ENCODE data around the gene CRYGB. TPM values are rescaled to one million over a fixed set of nuclear protein-coding genes. Genes with fewer than 3 reads are reported as not detected.

The CRYGB gene, protein sequence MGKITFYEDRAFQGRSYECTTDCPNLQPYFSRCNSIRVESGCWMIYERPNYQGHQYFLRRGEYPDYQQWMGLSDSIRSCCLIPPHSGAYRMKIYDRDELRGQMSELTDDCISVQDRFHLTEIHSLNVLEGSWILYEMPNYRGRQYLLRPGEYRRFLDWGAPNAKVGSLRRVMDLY
- total RNA-seq, result not detected
- not detected for polyA plus RNA-seq

DNA sequence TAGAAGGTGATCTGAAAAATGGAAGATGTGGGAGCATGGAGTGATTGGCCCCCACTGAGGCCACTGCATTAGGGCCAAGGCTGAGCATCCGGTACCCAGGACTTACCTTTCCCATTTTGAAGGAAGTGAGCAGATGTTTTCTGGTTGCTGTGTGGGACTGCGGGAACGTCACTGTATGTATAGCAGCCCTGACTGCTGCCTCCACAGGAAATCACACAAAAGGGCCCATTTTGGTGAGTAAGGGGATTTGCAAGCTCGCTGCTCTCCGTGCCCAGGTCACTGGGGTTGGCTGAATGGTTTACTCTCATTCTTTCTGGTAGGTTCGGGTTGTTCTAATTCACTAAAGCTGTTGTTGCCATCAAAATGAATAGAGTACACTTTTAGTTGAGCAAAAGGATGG lies at the start of gene CRYGB:
Gene CRYGB (minus strand): TSS at position 153 of the 400 bp plus-strand sequence. CDS start 38 bp downstream, at position 115.
- H3K9me3 ChIP-seq (ENCODE audit: low read length), result no peaks in the 10 kb centered on the region
- H3K4me3 ChIP-seq (ENCODE audit: low read length), result no peak within 1 kb of the TSS
- Mint-ChIP-seq H3K27me3 (peaks cover 5 to 7% of the 10 kb centered on the region in 2 donors), H3K4me1 (no peaks in the 10 kb centered on the region), H3K36me3 (no peaks in the 10 kb centered on the region), H3K4me3 (no peak within 1 kb of the TSS), H3K9me3 (peaks cover 0 to 8% (median 4%) of the 10 kb centered on the region in 5 donors), H3K27ac (no peak within 1 kb of the TSS)
- no peak for DNase-seq
- H3K4me1 ChIP-seq (ENCODE audit: insufficient read depth, low read length), result no peaks in the 10 kb centered on the region
- CTCF ChIA-PET, result no interaction called here
- no peaks in the 10 kb centered on the region for H3K36me3 ChIP-seq (ENCODE audit: insufficient read depth, low read length)
- H3K27me3 ChIP-seq (ENCODE audit: insufficient read depth, low read length, poor library complexity, severe bottlenecking), result no peaks in the 10 kb centered on the region
- no peak within 1 kb of the TSS for H3K27ac ChIP-seq (ENCODE audit: low read depth, low read length)
- POLR2A ChIA-PET, result no interaction called here

DNA sequence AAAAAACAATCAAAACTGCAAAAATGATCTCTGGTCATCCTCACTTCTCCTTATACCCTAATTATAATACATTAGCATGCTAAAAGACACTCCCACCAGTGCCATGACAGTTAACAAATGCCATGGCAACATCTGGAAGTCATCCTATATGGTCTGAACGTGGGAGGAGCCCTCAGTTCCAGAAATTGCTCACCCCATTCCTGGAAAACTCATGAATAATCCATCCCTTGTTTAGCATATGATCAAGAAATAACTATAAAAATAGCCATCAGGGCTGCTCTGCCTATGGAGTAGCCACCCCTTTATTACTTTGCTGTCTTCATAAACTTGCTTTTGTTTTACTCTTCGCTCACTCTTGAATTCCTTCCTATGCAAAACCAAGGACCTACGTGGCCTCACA lies 49.6 kb upstream of the CRYGB start:
- Histone ChIP-seq H3K27ac (ENCODE audit: low read depth, low read length) (no peak overlapping the region), H3K4me3 (ENCODE audit: low read length) (no peak overlapping the region), H3K27me3 (ENCODE audit: insufficient read depth, low read length, poor library complexity, severe bottlenecking) (no peaks in the 10 kb centered on the region), H3K4me1 (ENCODE audit: insufficient read depth, low read length) (no peaks in the 10 kb centered on the region), H3K36me3 (ENCODE audit: insufficient read depth, low read length) (no peaks in the 10 kb centered on the region), H3K9me3 (ENCODE audit: low read length) (no peaks in the 10 kb centered on the region)
- CTCF ChIA-PET, result no interaction called here
- H3K4me3 Mint-ChIP-seq, result no peak overlapping the region
- H3K9me3 Mint-ChIP-seq, result no peaks in the 10 kb centered on the region
- no peak for DNase-seq
- no peak overlapping the region for H3K27ac Mint-ChIP-seq
- peaks cover 5 to 15% of the 10 kb centered on the region in 2 donors for H3K27me3 Mint-ChIP-seq
- no peaks in the 10 kb centered on the region for H3K4me1 Mint-ChIP-seq
- H3K36me3 Mint-ChIP-seq, result no peaks in the 10 kb centered on the region
- POLR2A ChIA-PET, result no interaction called here

DNA sequence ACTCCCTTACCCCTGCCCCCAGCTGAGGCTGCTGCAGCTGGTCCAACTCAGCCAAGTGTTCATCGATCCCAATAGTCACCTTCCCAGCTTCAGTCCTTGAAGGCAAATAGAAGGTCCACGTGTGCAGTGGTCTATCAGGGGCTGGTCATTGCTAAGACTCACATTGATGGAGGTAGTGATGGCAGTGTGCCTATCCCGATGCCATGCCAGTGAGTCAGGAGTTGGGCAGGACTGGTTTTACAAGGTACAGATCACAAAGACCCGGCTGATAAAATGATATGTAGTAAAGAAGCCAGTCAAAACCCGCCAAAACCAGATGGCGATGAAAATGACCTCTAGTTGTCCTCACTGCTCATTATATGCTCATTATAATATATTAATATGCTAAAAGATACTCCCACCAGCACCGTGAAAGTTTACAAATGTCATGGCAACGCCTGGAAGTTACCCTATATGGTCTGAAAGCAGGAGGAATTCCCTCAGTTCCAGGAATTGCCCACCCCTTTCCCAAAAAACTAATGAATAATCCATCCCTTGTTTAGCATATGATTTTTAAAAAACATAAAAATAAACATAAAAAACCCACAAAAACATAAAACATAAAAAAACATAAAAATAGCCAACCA lies 46.8 kb upstream of the CRYGB start:
- no peak overlapping the region for H3K27ac ChIP-seq (ENCODE audit: low read depth, low read length)
- Mint-ChIP-seq H3K4me1 (no peaks in the 10 kb centered on the region), H3K9me3 (no peaks in the 10 kb centered on the region), H3K36me3 (no peaks in the 10 kb centered on the region), H3K4me3 (no peak overlapping the region), H3K27me3 (peaks cover 4% of the 10 kb centered on the region in 2 donors), H3K27ac (no peak overlapping the region)
- no peaks in the 10 kb centered on the region for H3K36me3 ChIP-seq (ENCODE audit: insufficient read depth, low read length)
- CTCF ChIA-PET, result interaction anchor here (1.2 kb wide), 1 partner anchor 17 kb away, joined by 6 read pairs; no protein-coding TSS in a partner anchor
- no peak for DNase-seq
- H3K27me3 ChIP-seq (ENCODE audit: insufficient read depth, low read length, poor library complexity, severe bottlenecking), result no peaks in the 10 kb centered on the region
- POLR2A ChIA-PET, result no interaction called here
- H3K4me1 ChIP-seq (ENCODE audit: insufficient read depth, low read length), result no peaks in the 10 kb centered on the region
- H3K9me3 ChIP-seq (ENCODE audit: low read length), result no peaks in the 10 kb centered on the region
- no peak overlapping the region for H3K4me3 ChIP-seq (ENCODE audit: low read length)

DNA sequence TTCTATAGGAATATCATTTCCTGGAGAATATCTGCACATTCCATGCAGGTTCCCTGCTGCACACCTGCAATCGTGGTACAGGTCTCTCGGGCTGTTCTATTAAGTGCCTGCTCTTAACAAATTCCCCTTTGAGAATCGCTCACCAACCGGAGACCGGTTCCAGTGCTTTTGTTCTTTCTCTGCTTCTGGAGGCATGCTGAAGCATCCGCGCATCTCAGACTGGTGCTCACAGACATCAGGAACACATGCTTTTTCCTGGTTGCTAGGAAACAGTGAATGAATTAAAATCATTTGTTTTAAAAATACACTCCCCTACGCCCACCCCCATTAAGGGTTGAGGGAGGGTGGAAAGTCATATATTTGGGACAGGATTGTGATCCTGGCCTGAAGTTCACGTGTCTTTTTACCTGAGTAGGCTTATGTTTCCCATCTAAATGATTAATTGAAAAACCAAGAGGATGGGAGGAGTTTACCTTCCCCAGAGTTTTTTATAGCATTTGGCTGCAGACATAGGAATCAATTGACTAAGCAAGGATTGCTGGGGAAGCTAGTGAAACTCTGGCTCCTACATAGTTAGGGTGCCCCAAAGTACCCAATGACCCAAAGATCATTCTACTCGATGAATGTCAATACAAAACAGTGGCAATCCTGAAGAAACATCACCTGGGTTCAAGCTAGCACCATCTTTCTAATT lies 44.0 kb upstream of the CRYGB start, which contains the start of gene C2orf80:
Gene C2orf80 (minus strand): TSS at position 221 of the 694 bp plus-strand sequence. CDS start 3,044 bp downstream, outside the sequence.
- Mint-ChIP-seq H3K4me3 (no peak within 1 kb of the TSS), H3K27ac (peak within 1 kb of the TSS in 1 of 8 donors; percentile 60), H3K27me3 (peaks cover 4% of the 10 kb centered on the region in 2 donors), H3K36me3 (no peaks in the 10 kb centered on the region), H3K4me1 (no peaks in the 10 kb centered on the region), H3K9me3 (no peaks in the 10 kb centered on the region)
- Histone ChIP-seq H3K9me3 (ENCODE audit: low read length) (no peaks in the 10 kb centered on the region), H3K27ac (ENCODE audit: low read depth, low read length) (no peak within 1 kb of the TSS), H3K36me3 (ENCODE audit: insufficient read depth, low read length) (no peaks in the 10 kb centered on the region), H3K4me1 (ENCODE audit: insufficient read depth, low read length) (no peaks in the 10 kb centered on the region), H3K27me3 (ENCODE audit: insufficient read depth, low read length, poor library complexity, severe bottlenecking) (no peaks in the 10 kb centered on the region), H3K4me3 (ENCODE audit: low read length) (no peak within 1 kb of the TSS)
- ChIA-PET POLR2A (no interaction called here), CTCF (interaction anchor here (2.5 kb wide), 1 partner anchor 14 kb away, joined by 7 read pairs; no protein-coding TSS in a partner anchor)
- DNase-seq, result no peak

DNA sequence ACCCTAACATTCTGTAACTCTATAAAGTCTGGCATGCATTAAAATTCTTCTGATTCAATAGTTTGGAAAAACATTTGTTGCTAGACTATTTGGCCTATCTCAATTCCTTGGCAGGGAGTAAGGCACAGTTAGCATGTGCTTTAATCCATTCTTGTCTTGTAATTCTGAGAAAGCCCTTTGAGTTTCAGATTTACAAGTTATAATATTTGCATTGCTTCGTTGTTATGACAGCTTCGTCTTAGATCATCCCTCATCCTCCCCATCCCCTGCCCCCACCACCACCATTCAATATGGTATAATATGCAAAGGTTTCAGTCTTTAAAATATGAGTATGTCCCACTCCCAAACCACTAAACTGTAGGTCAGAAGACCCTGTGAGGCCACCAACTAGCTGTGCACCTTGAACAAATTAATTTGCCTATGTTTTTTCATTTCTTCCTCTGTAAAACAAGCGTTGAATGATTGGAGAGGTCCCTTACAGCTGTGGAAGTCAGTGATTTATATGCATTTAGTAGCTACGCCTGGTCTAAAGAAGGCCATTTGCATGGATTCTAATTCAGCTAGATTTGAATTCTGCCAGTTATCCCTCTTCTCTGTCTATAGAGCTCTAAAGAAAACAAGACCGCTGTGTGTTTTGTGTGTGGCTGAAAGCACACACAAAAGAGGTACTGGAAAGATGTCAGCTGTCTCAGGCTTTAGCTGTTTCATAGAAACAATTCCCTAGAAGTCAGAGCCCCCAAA lies 43.3 kb upstream of the CRYGB start:
- peaks cover 4 to 10% of the 10 kb centered on the region in 2 donors for H3K27me3 Mint-ChIP-seq
- no peaks in the 10 kb centered on the region for H3K4me1 Mint-ChIP-seq
- ChIA-PET CTCF (interaction anchor here (2.5 kb wide), 1 partner anchor 13 kb away, joined by 7 read pairs; no protein-coding TSS in a partner anchor), POLR2A (no interaction called here)
- Histone ChIP-seq H3K27ac (ENCODE audit: low read depth, low read length) (no peak overlapping the region), H3K36me3 (ENCODE audit: insufficient read depth, low read length) (no peaks in the 10 kb centered on the region), H3K4me1 (ENCODE audit: insufficient read depth, low read length) (no peaks in the 10 kb centered on the region), H3K9me3 (ENCODE audit: low read length) (no peaks in the 10 kb centered on the region), H3K4me3 (ENCODE audit: low read length) (no peak overlapping the region), H3K27me3 (ENCODE audit: insufficient read depth, low read length, poor library complexity, severe bottlenecking) (no peaks in the 10 kb centered on the region)
- no peak for DNase-seq
- H3K27ac Mint-ChIP-seq, result no peak overlapping the region
- H3K36me3 Mint-ChIP-seq, result no peaks in the 10 kb centered on the region
- no peaks in the 10 kb centered on the region for H3K9me3 Mint-ChIP-seq
- H3K4me3 Mint-ChIP-seq, result no peak overlapping the region

DNA sequence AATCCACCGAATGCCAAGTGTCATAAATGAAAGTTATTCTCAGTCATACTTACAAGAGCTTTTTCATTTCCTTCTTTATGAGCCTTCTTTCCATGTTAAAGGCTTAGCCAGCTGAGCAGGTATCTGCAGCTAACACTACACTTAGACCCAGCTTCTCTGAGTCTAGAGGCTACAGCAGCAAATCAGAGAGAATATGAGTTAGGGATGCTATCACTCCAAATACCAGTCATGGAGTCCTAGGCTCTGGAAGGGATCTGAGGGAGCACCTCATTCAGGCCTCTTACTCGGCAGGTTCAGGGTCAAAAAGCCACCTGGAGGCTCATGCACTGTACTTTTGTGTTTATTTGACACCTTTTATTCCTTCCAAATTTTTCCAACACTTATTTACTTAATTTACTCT lies 40.9 kb upstream of the CRYGB start:
- H3K4me1 ChIP-seq (ENCODE audit: insufficient read depth, low read length), result no peaks in the 10 kb centered on the region
- peak overlapping the region in 1 of 8 donors; percentile 76 for H3K27ac Mint-ChIP-seq
- CTCF ChIA-PET, result no interaction called here

DNA sequence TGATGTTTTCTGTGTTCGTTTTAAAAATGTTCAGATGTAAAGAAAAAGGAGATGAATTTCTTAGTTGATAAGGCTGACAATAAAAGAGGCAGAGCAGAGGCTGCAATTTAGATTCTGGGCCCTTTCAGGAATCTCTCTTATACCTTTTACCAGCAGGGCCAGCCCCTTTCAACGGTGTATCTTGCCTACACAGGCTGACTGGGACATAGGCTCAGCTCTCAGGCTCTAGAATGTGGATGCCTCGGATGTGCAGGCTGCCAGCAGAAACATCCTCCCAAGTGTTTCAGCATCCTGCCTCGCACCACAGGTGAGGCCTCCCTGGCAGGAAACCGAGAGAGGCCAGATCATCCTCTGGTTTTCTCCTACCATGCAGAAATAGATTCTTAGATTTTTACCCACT lies 40.5 kb upstream of the CRYGB start:
- Histone ChIP-seq H3K4me1 (ENCODE audit: insufficient read depth, low read length) (no peaks in the 10 kb centered on the region), H3K27me3 (ENCODE audit: insufficient read depth, low read length, poor library complexity, severe bottlenecking) (no peaks in the 10 kb centered on the region), H3K36me3 (ENCODE audit: insufficient read depth, low read length) (no peaks in the 10 kb centered on the region), H3K9me3 (ENCODE audit: low read length) (no peaks in the 10 kb centered on the region), H3K27ac (ENCODE audit: low read depth, low read length) (no peak overlapping the region), H3K4me3 (ENCODE audit: low read length) (no peak overlapping the region)
- Mint-ChIP-seq H3K9me3 (no peaks in the 10 kb centered on the region), H3K36me3 (no peaks in the 10 kb centered on the region), H3K4me3 (no peak overlapping the region), H3K27me3 (peaks cover 4 to 25% of the 10 kb centered on the region in 2 donors), H3K4me1 (peaks cover 0 to 4% (median 0%) of the 10 kb centered on the region in 3 donors), H3K27ac (peak overlapping the region in 1 of 8 donors; percentile 76)
- no peak for DNase-seq
- ChIA-PET CTCF (no interaction called here), POLR2A (no interaction called here)

More for the DNA sequence above, 40.9 kb upstream of the CRYGB start:
- Mint-ChIP-seq H3K36me3 (no peaks in the 10 kb centered on the region), H3K9me3 (no peaks in the 10 kb centered on the region), H3K27me3 (peaks cover 4 to 25% of the 10 kb centered on the region in 2 donors), H3K4me1 (peaks cover 0 to 4% (median 0%) of the 10 kb centered on the region in 3 donors), H3K4me3 (no peak overlapping the region)
- Histone ChIP-seq H3K36me3 (ENCODE audit: insufficient read depth, low read length) (no peaks in the 10 kb centered on the region), H3K27me3 (ENCODE audit: insufficient read depth, low read length, poor library complexity, severe bottlenecking) (no peaks in the 10 kb centered on the region), H3K4me3 (ENCODE audit: low read length) (no peak overlapping the region), H3K9me3 (ENCODE audit: low read length) (no peaks in the 10 kb centered on the region), H3K27ac (ENCODE audit: low read depth, low read length) (no peak overlapping the region)
- DNase-seq, result no peak
- POLR2A ChIA-PET, result no interaction called here

All from CD8-positive, alpha-beta memory T cell (primary cell).